Spleen (tissue), 11 donors: ENCODE results near the gene BDH1. TPM values are rescaled to one million over a fixed set of nuclear protein-coding genes. Genes with fewer than 3 reads are reported as not detected.
A peak's percentile ranks its signal among the peaks of the same experiment; 100 is the strongest.

Experiments
- DNase-seq: peaks from one replicate; pipeline ENCODE4 v3.0.0-alpha.2; 2020
- H3K27ac ChIP-seq, 8 donors: fragments of 200-600 bp; sonication (generic) in 7 of 8; 1 replicate in 4 of 8; 2 replicates in 4 of 8; pipeline versions ENCODE4 v1.5.0 to v1.8.0; 2016 to 2021; ENCODE audit warnings: inconsistent platforms in 4 of 8, mild to moderate bottlenecking in 4 of 8, moderate library complexity in 1 of 8
- H3K27me3 ChIP-seq, 7 donors: fragments of 200-600 bp; sonication (generic) in 6 of 7; replicated peaks in 1 of 7; 1 replicate in 4 of 7; 2 replicates in 3 of 7; pipeline versions ENCODE4 v1.5.0 to v1.8.0; 2016 to 2021; ENCODE audit warnings: inconsistent platforms in 3 of 7, mild to moderate bottlenecking in 1 of 7
- H3K36me3 ChIP-seq, 6 donors: fragments of 200-600 bp; sonication (generic) in 5 of 6; 1 replicate in 4 of 6; 2 replicates in 2 of 6; pipeline versions ENCODE4 v1.5.0 to v1.8.0; 2016 to 2021; ENCODE audit warnings: inconsistent platforms in 2 of 6
- H3K4me1 ChIP-seq, 6 donors: fragments of 200-600 bp; sonication (generic) in 5 of 6; 1 replicate in 3 of 6; 2 replicates in 3 of 6; pipeline versions ENCODE4 v1.5.0 to v1.8.0; 2016 to 2021; ENCODE audit warnings: inconsistent platforms in 3 of 6
- H3K4me3 ChIP-seq, 8 donors: fragments of 200-600 bp; sonication (generic) in 7 of 8; 1 replicate in 4 of 8; 2 replicates in 4 of 8; pipeline versions ENCODE4 v1.5.0 to v1.8.0; 2016 to 2021; ENCODE audit warnings: inconsistent platforms in 4 of 8, mild to moderate bottlenecking in 4 of 8, moderate library complexity in 2 of 8
- H3K9me3 ChIP-seq, 8 donors: fragments of 200-600 bp; sonication (generic) in 7 of 8; 1 replicate in 4 of 8; 2 replicates in 4 of 8; pipeline versions ENCODE4 v1.5.0 to v1.8.0; 2016 to 2021; ENCODE audit warnings: inconsistent platforms in 4 of 8
- CTCF ChIP-seq, 11 experiments: fragments of 200-600 bp in 7 of 11; fragments of 450-650 bp in 4 of 11; sonication (generic) in 4 of 11; IDR thresholded peaks in 8 of 11; conservative IDR thresholded peaks in 3 of 11; 1 replicate in 7 of 11; 2 replicates in 4 of 11; pipeline versions ENCODE4 v1.4.0 to v1.8.0; 2016 to 2021; ENCODE audit warnings: antibody characterized with exemption in 11 of 11, inconsistent platforms in 4 of 11, mild to moderate bottlenecking in 1 of 11
- POLR2A ChIP-seq, 3 donors: fragments of 450-650 bp; IDR thresholded peaks; one replicate each; pipeline ENCODE4 v1.5.1; 2017; ENCODE audit warnings: antibody characterized with exemption in 3 of 3, mild to moderate bottlenecking in 1 of 3
- POLR2AphosphoS5 ChIP-seq, 3 donors: sonication (generic); formaldehyde crosslinking; IDR thresholded peaks; one replicate each; pipeline ENCODE4 v1.5.1; 2017; ENCODE audit warnings: antibody characterized with exemption in 3 of 3
- WGBS, 5 donors: extraction: QIAGEN DNeasy Blood & Tissue Kit in 3 of 5; methylation state at CpG; one replicate each; pipeline versions ENCODE4 v1.1.5 to v1.1.7; 2013 to 2018; 5-methylcytosine and 5-hydroxymethylcytosine counted together
- intact Hi-C: fragments of 100-400 bp; cut with DNase I; formaldehyde crosslinking; loops from one replicate; pipeline ENCODE4 v1.15.0; 2023; ENCODE audit warnings: low total_unique reads
- polyA plus RNA-seq, 3 donors: library from polyadenylated mRNA; stranded (reverse); fragments of 200-250 nt; gene quantifications; one replicate each; pipeline ENCODE4 v1.2.1, GENCODE V29; 2013
- total RNA-seq, 7 donors: library from RNA; depleted of rRNA in 3 of 7; stranded (reverse); fragments of >200 nt in 3 of 7; fragmentation: NEBNext Ultra II Directional in 4 of 7; extraction: Animal tissue kit (Norgen Biotek cat#: 25700) in 4 of 7; gene quantifications; one replicate each; pipeline versions ENCODE4 v1.1.0 to v1.2.1, GENCODE V29; 2016 to 2021
- donor health status: healthy with polysubstance abuse.
- donor health status: DM: no; HTN: no; CAD: no; lungs with moderate emphysema.
- donor health status: DM: no; HTN: no; CAD: no.
- donor health status: Bipolar disorder and iron deficiency.
- donor health status: healthy.
- donor health status: DM: no; HTN: no; CAD: no.
- donor health status: DM: yes; HTN: yes; CAD: no.

The BDH1 gene
- total and polyA plus RNA-seq, 10 donors: 11.5 to 24.6 (median 17.5) TPM

GRCh38 chr3:197493049-197493448 lies 62.7 kb downstream of the BDH1 start:
- Histone ChIP-seq H3K9me3 (no peaks in the 10 kb centered on the region), H3K27ac (no peak overlapping the region), H3K4me3 (no peak overlapping the region), H3K36me3 (no peaks in the 10 kb centered on the region), H3K27me3 (peaks cover 0 to 14% (median 0%) of the 10 kb centered on the region in 7 donors), H3K4me1 (no peaks in the 10 kb centered on the region)
- no peak for TF ChIP-seq POLR2AphosphoS5 (IDR thresholded peaks at IDR 0.05)
- TF ChIP-seq CTCF (IDR thresholded peaks at IDR 0.05 in 8 of 11, conservative IDR thresholded peaks at IDR 0.05 in 3 of 11): no peak
- no peak for TF ChIP-seq POLR2A (IDR thresholded peaks at IDR 0.05)
- intact Hi-C loops: no loop called here
- 74 to 90% (median 81%) methylated on average over 5 of the region's 5 CpGs for WGBS, 5 donors
- DNase-seq: no peak

- Histone ChIP-seq H3K27ac (no peak overlapping the region), H3K27me3 (peaks cover 0 to 14% (median 0%) of the 10 kb centered on the region in 7 donors), H3K36me3 (no peaks in the 10 kb centered on the region), H3K4me1 (no peaks in the 10 kb centered on the region), H3K4me3 (no peak overlapping the region), H3K9me3 (no peaks in the 10 kb centered on the region)
- peak; percentile 52 for DNase-seq
- intact Hi-C loops: no loop called here
- no peak for TF ChIP-seq POLR2A (IDR thresholded peaks at IDR 0.05)
- 85 to 91% (median 89%) methylated on average over 11 to 12 of the region's 12 CpGs for WGBS, 5 donors
Measured at GRCh38 chr3:197491923-197492664, 63.7 kb downstream of the BDH1 start.

GRCh38 chr3:197491478-197491877 lies 64.3 kb downstream of the BDH1 start:
- H3K4me1 ChIP-seq: no peaks in the 10 kb centered on the region
- no peak overlapping the region for H3K27ac ChIP-seq
- intact Hi-C loops: no loop called here
- DNase-seq: no peak
- peaks cover 0 to 13% (median 0%) of the 10 kb centered on the region in 7 donors for H3K27me3 ChIP-seq
- 81 to 91% (median 85%) methylated on average over 7 of the region's 7 CpGs for WGBS, 5 donors
- no peaks in the 10 kb centered on the region for H3K36me3 ChIP-seq
- no peak overlapping the region for H3K4me3 ChIP-seq
- TF ChIP-seq POLR2AphosphoS5 (IDR thresholded peaks at IDR 0.05) (no peak), POLR2A (IDR thresholded peaks at IDR 0.05) (no peak), CTCF (IDR thresholded peaks at IDR 0.05 in 8 of 11, conservative IDR thresholded peaks at IDR 0.05 in 3 of 11) (no peak)
- H3K9me3 ChIP-seq: no peaks in the 10 kb centered on the region

GRCh38 chr3:197490098-197491058 lies 65.4 kb downstream of the BDH1 start:
- Histone ChIP-seq H3K9me3 (no peaks in the 10 kb centered on the region), H3K4me1 (no peaks in the 10 kb centered on the region), H3K27ac (no peak overlapping the region), H3K4me3 (no peak overlapping the region), H3K36me3 (no peaks in the 10 kb centered on the region), H3K27me3 (peaks cover 0 to 4% (median 0%) of the 10 kb centered on the region in 7 donors)
- no peak for DNase-seq
- TF ChIP-seq CTCF (IDR thresholded peaks at IDR 0.05 in 8 of 11, conservative IDR thresholded peaks at IDR 0.05 in 3 of 11): no peak
- TF ChIP-seq POLR2A (IDR thresholded peaks at IDR 0.05): no peak
- TF ChIP-seq POLR2AphosphoS5 (IDR thresholded peaks at IDR 0.05): no peak
- intact Hi-C loops: no loop called here
- 82 to 88% (median 84%) methylated on average over 13 of the region's 13 CpGs for WGBS, 5 donors
